MCF 10A (cell line): ENCODE measurements around the gene COQ10B. TPM values are rescaled to one million over a fixed set of nuclear protein-coding genes. Genes with fewer than 3 reads are reported as not detected.
A peak's percentile ranks its signal among the peaks of the same experiment; 100 is the strongest.

Experiments used
- BruUV-seq: library from RNA; stranded (reverse); fragments of 400-500 nt; replicated peaks from 2 replicates; lab custom pipeline; 2021; lab: Mats Ljungman, UMichigan
- CTCF ChIA-PET: fragments of 300-600 bp; sonication (Branson Sonifier 250); formaldehyde crosslinking; extraction: SDS; loops from one replicate; lab custom pipeline; 2021; ENCODE audit warnings: antibody characterized with exemption, inconsistent platforms; lab: Yijun Ruan, JAX
- POLR2A ChIA-PET: fragments of 300-600, 350-650 bp; sonication (Branson Sonifier 250); formaldehyde crosslinking; extraction: SDS; loops from one replicate; lab custom pipeline; 2020; ENCODE audit warnings: antibody characterized with exemption, inconsistent platforms; lab: Yijun Ruan, JAX
- DNase-seq: peaks from one replicate; pipeline ENCODE4 v3.0.0-alpha.2; 2018; ENCODE audit not compliant: unreplicated experiment
- H3K27ac Mint-ChIP-seq: one replicate; pipeline ENCODE4 v1.8.0; 2022; ENCODE audit warnings: mild to moderate bottlenecking, low read depth, mixed read lengths; ENCODE audit not compliant: unreplicated experiment
- H3K27me3 Mint-ChIP-seq: one replicate; pipeline ENCODE4 v1.8.0; 2022; ENCODE audit warnings: mixed read lengths; ENCODE audit not compliant: insufficient read depth, unreplicated experiment
- H3K36me3 Mint-ChIP-seq: one replicate; pipeline ENCODE4 v1.8.0; 2022; ENCODE audit warnings: mild to moderate bottlenecking, moderate library complexity, mixed read lengths; ENCODE audit not compliant: insufficient read depth, unreplicated experiment
- H3K4me1 Mint-ChIP-seq: one replicate; pipeline ENCODE4 v1.8.0; 2022; ENCODE audit warnings: mixed read lengths; ENCODE audit not compliant: insufficient read depth, unreplicated experiment
- H3K4me3 Mint-ChIP-seq: one replicate; pipeline ENCODE4 v1.8.0; 2022; ENCODE audit warnings: mild to moderate bottlenecking, moderate library complexity, mixed read lengths; ENCODE audit not compliant: unreplicated experiment
- H3K9me3 Mint-ChIP-seq: one replicate; pipeline ENCODE4 v1.8.0; 2022; ENCODE audit warnings: mixed read lengths; ENCODE audit not compliant: unreplicated experiment
- CTCF ChIP-seq: fragments of 200-600 bp; IDR thresholded peaks from one replicate; pipeline ENCODE4 v1.8.0; 2022; ENCODE audit warnings: antibody characterized with exemption, mild to moderate bottlenecking; ENCODE audit not compliant: unreplicated experiment
- intact Hi-C: fragments of 100-400 bp; cut with micrococcal nuclease; formaldehyde crosslinking; loops from 2 replicates; pipeline ENCODE4 v1.14.1; 2022
- total RNA-seq: library from RNA; stranded (reverse); gene quantifications from 2 replicates; pipeline ENCODE4 v1.2.3, GENCODE V29; 2022

COQ10B gene
- total RNA-seq, 1 experiment from 2014 or later = 21.3 TPM

- no TSS peak for BruUV-seq
- peak overlapping the region; percentile 89 for H3K4me3 Mint-ChIP-seq
- peaks cover 64% of the 10 kb centered on the region for H3K36me3 Mint-ChIP-seq
- H3K27me3 Mint-ChIP-seq = no peaks in the 10 kb centered on the region
- CTCF ChIA-PET = interaction anchor here (2.1 to 3.1 kb wide), 2 partner anchors 11 to 13 kb away, joined by 7 to 9 read pairs; partner anchors contain the start of gene MOB4
- no peak for DNase-seq
- peaks cover 11% of the 10 kb centered on the region for H3K4me1 Mint-ChIP-seq
- intact Hi-C loops = no loop called here
- H3K9me3 Mint-ChIP-seq = no peaks in the 10 kb centered on the region
- no peak for TF ChIP-seq CTCF
- H3K27ac Mint-ChIP-seq = peak overlapping the region; percentile 93
- POLR2A ChIA-PET = interaction anchor here (1.2 to 10.4 kb wide), 9 partner anchors 10 to 203 kb away, joined by 3 to 366 read pairs (median 42); partner anchors contain the start of genes COQ10B, MARS2, MOB4 and SF3B1
Measured at GRCh38 chr2:197502685-197503084, 49.3 kb downstream of the COQ10B start.

GRCh38 chr2:197504000-197504399 is 50.6 kb downstream of the COQ10B start:
- no TSS peak for BruUV-seq
- POLR2A ChIA-PET = interaction anchor here (1.3 to 10.4 kb wide), 2 partner anchors 11 to 69 kb away, joined by 6 to 366 read pairs; partner anchors contain the start of genes MOB4 and SF3B1
- CTCF ChIA-PET = interaction anchor here (1.1 to 1.9 kb wide), 3 partner anchors 9 to 110 kb away, joined by 4 to 5 read pairs (median 4); no protein-coding TSS in a partner anchor
- H3K4me3 Mint-ChIP-seq = no peak overlapping the region
- H3K4me1 Mint-ChIP-seq = peaks cover 7% of the 10 kb centered on the region
- H3K27ac Mint-ChIP-seq = no peak overlapping the region
- DNase-seq = no peak
- H3K9me3 Mint-ChIP-seq = no peaks in the 10 kb centered on the region
- H3K27me3 Mint-ChIP-seq = no peaks in the 10 kb centered on the region
- no peak for TF ChIP-seq CTCF
- intact Hi-C loops = no loop called here
- H3K36me3 Mint-ChIP-seq = peaks cover 51% of the 10 kb centered on the region

- CTCF ChIA-PET = interaction anchor here (1.2 to 1.9 kb wide), 2 partner anchors 9 to 19 kb away, joined by 4 to 5 read pairs; no protein-coding TSS in a partner anchor
- H3K4me3 Mint-ChIP-seq = no peak overlapping the region
- H3K27ac Mint-ChIP-seq = no peak overlapping the region
- H3K9me3 Mint-ChIP-seq = no peaks in the 10 kb centered on the region
- peaks cover 46% of the 10 kb centered on the region for H3K36me3 Mint-ChIP-seq
- no peaks in the 10 kb centered on the region for H3K27me3 Mint-ChIP-seq
- no peak for TF ChIP-seq CTCF
- no peak for DNase-seq
- intact Hi-C loops = no loop called here
- H3K4me1 Mint-ChIP-seq = peaks cover 7% of the 10 kb centered on the region
- POLR2A ChIA-PET = interaction anchor here (0.7 to 10.4 kb wide), 4 partner anchors 10 to 509 kb away, joined by 3 to 366 read pairs (median 4); partner anchors contain the start of genes MOB4 and SF3B1
- no TSS peak for BruUV-seq
Measured at GRCh38 chr2:197504512-197504911, 51.2 kb downstream of the COQ10B start.

GRCh38 chr2:197506658-197507057 is 53.3 kb downstream of the COQ10B start:
- Mint-ChIP-seq H3K4me3 (no peak overlapping the region), H3K4me1 (peaks cover 7% of the 10 kb centered on the region), H3K9me3 (no peaks in the 10 kb centered on the region), H3K27ac (no peak overlapping the region), H3K36me3 (peaks cover 38% of the 10 kb centered on the region), H3K27me3 (no peaks in the 10 kb centered on the region)
- TF ChIP-seq CTCF = no peak
- intact Hi-C loops = no loop called here
- POLR2A ChIA-PET = interaction anchor here (0.9 to 10.4 kb wide), 3 partner anchors 8 to 107 kb away, joined by 3 to 366 read pairs (median 4); partner anchors contain the start of genes MOB4 and SF3B1
- no TSS peak for BruUV-seq
- CTCF ChIA-PET = interaction anchor here (1.2 kb wide), 1 partner anchor 393 kb away, joined by 9 read pairs; no protein-coding TSS in a partner anchor
- no peak for DNase-seq
